ENCODE results near the gene CCR5AS.

The CCR5AS gene

DNA sequence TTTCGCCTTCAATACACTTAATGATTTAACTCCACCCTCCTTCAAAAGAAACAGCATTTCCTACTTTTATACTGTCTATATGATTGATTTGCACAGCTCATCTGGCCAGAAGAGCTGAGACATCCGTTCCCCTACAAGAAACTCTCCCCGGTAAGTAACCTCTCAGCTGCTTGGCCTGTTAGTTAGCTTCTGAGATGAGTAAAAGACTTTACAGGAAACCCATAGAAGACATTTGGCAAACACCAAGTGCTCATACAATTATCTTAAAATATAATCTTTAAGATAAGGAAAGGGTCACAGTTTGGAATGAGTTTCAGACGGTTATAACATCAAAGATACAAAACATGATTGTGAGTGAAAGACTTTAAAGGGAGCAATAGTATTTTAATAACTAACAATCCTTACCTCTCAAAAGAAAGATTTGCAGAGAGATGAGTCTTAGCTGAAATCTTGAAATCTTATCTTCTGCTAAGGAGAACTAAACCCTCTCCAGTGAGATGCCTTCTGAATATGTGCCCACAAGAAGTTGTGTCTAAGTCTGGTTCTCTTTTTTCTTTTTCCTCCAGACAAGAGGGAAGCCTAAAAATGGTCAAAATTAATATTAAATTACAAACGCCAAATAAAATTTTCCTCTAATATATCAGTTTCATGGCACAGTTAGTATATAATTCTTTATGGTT lies 35.9 kb downstream of the CCR5AS start, which contains the start of gene CCR5:
Gene CCR5 (plus strand): TSS at position 108 of the 680 bp plus-strand sequence. CDS start 1,957 bp downstream, outside the sequence.
- no peak within 1 kb of the TSS for H3K23ac ChIP-seq (ENCODE audit: insufficient read length)
- H3K23me2 ChIP-seq (ENCODE audit: low read depth, low read length) = no peaks in the 10 kb centered on the region
- TF ChIP-seq, protein P1, sequence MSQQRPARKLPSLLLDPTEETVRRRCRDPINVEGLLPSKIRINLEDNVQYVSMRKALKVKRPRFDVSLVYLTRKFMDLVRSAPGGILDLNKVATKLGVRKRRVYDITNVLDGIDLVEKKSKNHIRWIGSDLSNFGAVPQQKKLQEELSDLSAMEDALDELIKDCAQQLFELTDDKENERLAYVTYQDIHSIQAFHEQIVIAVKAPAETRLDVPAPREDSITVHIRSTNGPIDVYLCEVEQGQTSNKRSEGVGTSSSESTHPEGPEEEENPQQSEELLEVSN (IDR thresholded peaks at IDR 0.05) = no peak
- TF ChIP-seq BCL11A (IDR thresholded peaks at IDR 0.05; ENCODE audit: low read depth in 2 of 2, low read length in 2 of 2) (no peak), ASH2L (IDR thresholded peaks at IDR 0.05; ENCODE audit: low read length) (no peak), YY1 (IDR thresholded peaks at IDR 0.05; ENCODE audit: low read depth, low read length) (no peak), RFX5 (IDR thresholded peaks at IDR 0.05; ENCODE audit: borderline replicate concordance, low read depth, low read length) (no peak), EGR1 (IDR thresholded peaks at IDR 0.05; ENCODE audit: borderline replicate concordance, low read depth, low read length) (no peak), KDM5A (IDR thresholded peaks at IDR 0.05; ENCODE audit: low read length) (no peak), SP2 (IDR thresholded peaks at IDR 0.05; ENCODE audit: low read length) (no peak), TCF12 (IDR thresholded peaks at IDR 0.05; ENCODE audit: low read depth, low read length) (no peak), TBP (IDR thresholded peaks at IDR 0.05; ENCODE audit: low read depth, low read length) (no peak), ZNF274 (IDR thresholded peaks at IDR 0.05; ENCODE audit: borderline replicate concordance, extremely low read depth, low read length) (no peak), GABPA (IDR thresholded peaks at IDR 0.05; ENCODE audit: borderline replicate concordance, insufficient read depth, low read length) (no peak), HDAC2 (IDR thresholded peaks at IDR 0.05; ENCODE audit: borderline replicate concordance in 1 of 2, low read depth in 2 of 2, low read length in 2 of 2) (no peak), POU5F1 (IDR thresholded peaks at IDR 0.05; ENCODE audit: low read depth, low read length) (no peak)

More for the DNA sequence above, 35.9 kb downstream of the CCR5AS start, which contains the start of gene CCR5:
- ChIA-PET POLR2A (ENCODE audit: partially characterized antibody) (no interaction called here), CTCF (ENCODE audit: partially characterized antibody) (interaction anchor here (0.7 to 12.9 kb wide), 19 partner anchors 7 to 317 kb away, joined by 3 to 164 read pairs (median 3); partner anchors contain the start of genes CCR1 and CCR3)
- H3K4ac ChIP-seq (replicated peaks; ENCODE audit: insufficient read length, low read depth, low read length) = no peak within 1 kb of the TSS
- H3K27ac ChIP-seq (ENCODE audit: low read depth, low read length) = no peak within 1 kb of the TSS
- peaks cover 0 to 6% (median 3%) of the 10 kb centered on the region in 4 experiments; a peak in 3 of 7 replicates for H3K4me1 ChIP-seq (replicated peaks in 1 of 4; ENCODE audit: control insufficient read depth in 3 of 4, insufficient read depth in 4 of 4, low read length in 3 of 4)
- no peak within 1 kb of the TSS for H3K14ac ChIP-seq (ENCODE audit: insufficient read length)
- no peak within 1 kb of the TSS for H3K4me2 ChIP-seq (ENCODE audit: insufficient read depth in 1 of 2, low read depth in 2 of 2, low read length in 2 of 2)
- peaks cover 0 to 5% (median 0%) of the 10 kb centered on the region in 4 experiments; a peak in 1 of 7 replicates for H3K27me3 ChIP-seq (replicated peaks in 1 of 4; ENCODE audit: control insufficient read depth in 3 of 4, extremely low read depth in 1 of 4, insufficient read depth in 3 of 4, low read length in 3 of 4)
- no peak within 1 kb of the TSS for H3K56ac ChIP-seq (replicated peaks; ENCODE audit: insufficient read length, low read depth, low read length)
- no peak within 1 kb of the TSS for H2BK12ac ChIP-seq (ENCODE audit: low read depth, low read length)
- no peak within 1 kb of the TSS for H4K8ac ChIP-seq (ENCODE audit: extremely low read depth, insufficient read depth, low read length)
- H2BK15ac ChIP-seq (ENCODE audit: low read length) = no peak within 1 kb of the TSS
- H2AK5ac ChIP-seq (ENCODE audit: low read depth, low read length) = no peak within 1 kb of the TSS
- H2BK20ac ChIP-seq (ENCODE audit: low read length) = no peak within 1 kb of the TSS
- no peaks in the 10 kb centered on the region for H3K79me1 ChIP-seq (ENCODE audit: low read depth, low read length)
- H4K20me1 ChIP-seq (replicated peaks in 1 of 2; ENCODE audit: control insufficient read depth in 1 of 2, insufficient read depth in 2 of 2, low read length in 2 of 2) = no peaks in the 10 kb centered on the region
- no peak within 1 kb of the TSS for H4K91ac ChIP-seq (replicated peaks; ENCODE audit: insufficient read length, low read length)
- FAIRE-seq = no peak
- H3K79me2 ChIP-seq (ENCODE audit: control insufficient read depth in 1 of 2, insufficient read depth in 2 of 2, low read length in 2 of 2) = no peaks in the 10 kb centered on the region
- no peaks in the 10 kb centered on the region for H3K36me3 ChIP-seq (ENCODE audit: control insufficient read depth in 2 of 4, insufficient read depth in 4 of 4, low read length in 3 of 4)
- 76% methylated on average over 5 of the region's 5 CpGs; no CpG with 5 or more reads in 1 of the 2 experiments for WGBS, 2 experiments (ENCODE audit: extremely low coverage in 1 of 2, insufficient coverage in 1 of 2, insufficient read length in 1 of 2, insufficient replicate concordance in 2 of 2, low coverage in 1 of 2, low lambda C conversion rate in 2 of 2, missing lambda C conversion rate in 1 of 2)
- H2AFZ ChIP-seq (ENCODE audit: low read length) = no peak within 1 kb of the TSS
- H3K4me3 ChIP-seq (ENCODE audit: extremely low read depth in 1 of 4, insufficient read depth in 2 of 4, low read depth in 3 of 4, low read length in 4 of 4) = no peak within 1 kb of the TSS
- no peaks in the 10 kb centered on the region for H3K9me3 ChIP-seq (ENCODE audit: insufficient read depth in 2 of 2, low read depth in 1 of 2, low read length in 1 of 2)
- DNase-seq (ENCODE audit: low read depth in 1 of 2, low spot score in 2 of 2) = no peak
- H3K9ac ChIP-seq (replicated peaks in 1 of 4; ENCODE audit: extremely low read depth in 1 of 4, low read depth in 3 of 4, low read length in 3 of 4) = no peak within 1 kb of the TSS
- no peak within 1 kb of the TSS for H2BK5ac ChIP-seq (ENCODE audit: low read depth, low read length)
- no peak within 1 kb of the TSS for H3K18ac ChIP-seq (ENCODE audit: extremely low read depth, low read length)
- no peak within 1 kb of the TSS for H2BK120ac ChIP-seq (replicated peaks; ENCODE audit: low read depth, low read length)
- H4K5ac ChIP-seq (ENCODE audit: insufficient read length, low read depth, low read length) = no peak within 1 kb of the TSS
